A549 (cell line): Measurements from ENCODE around the gene SORCS1.

Experiments used
- HOXB5 ChIP-seq: fragments of 250-450 bp; sonication (Bioruptor Pico); IDR thresholded peaks from 2 replicates; pipeline ENCODE4 v1.5.0; 2020; ENCODE audit warnings: mild to moderate bottlenecking, moderate library complexity
- MYC ChIP-seq: IDR thresholded peaks from 2 replicates; pipeline ENCODE4 v1.6.1; 2012; ENCODE audit warnings: mild to moderate bottlenecking, inconsistent platforms, low read length, improper control_type of control experiment, borderline replicate concordance
- TF ChIP-seq, protein P1 (sequence below): fragments of >200 bp; sonication (Bioruptor Twin); formaldehyde crosslinking; IDR thresholded peaks from 3 replicates; pipeline ENCODE4 v1.5.1; 2016
- TF ChIP-seq, protein P2 (sequence below): fragments of 200-600 bp; sonication (generic); IDR thresholded peaks from 2 replicates; pipeline ENCODE4 v1.6.1; 2016; ENCODE audit warnings: antibody characterized with exemption, mild to moderate bottlenecking, moderate library complexity

DNA sequence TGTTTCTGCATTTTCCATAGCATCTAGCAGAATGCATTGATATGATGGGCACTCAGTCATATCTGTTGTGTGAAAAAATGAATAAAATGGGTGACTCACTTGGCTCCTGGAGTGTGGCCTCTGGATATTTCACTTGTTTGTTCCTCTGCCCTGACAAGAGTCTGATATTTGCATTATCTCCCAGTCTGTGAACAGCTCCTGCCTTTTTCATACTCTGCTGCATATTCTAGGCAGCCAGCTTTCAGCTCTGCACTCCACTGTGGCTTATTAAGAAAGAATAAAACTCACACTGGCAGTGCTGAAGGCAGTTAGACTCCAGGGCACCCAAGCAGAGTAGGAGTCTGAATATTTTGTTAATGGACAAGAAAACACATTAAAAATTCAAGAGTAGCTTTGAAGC, 623.9 kb downstream of the SORCS1 start:
- TF ChIP-seq, protein P1, sequence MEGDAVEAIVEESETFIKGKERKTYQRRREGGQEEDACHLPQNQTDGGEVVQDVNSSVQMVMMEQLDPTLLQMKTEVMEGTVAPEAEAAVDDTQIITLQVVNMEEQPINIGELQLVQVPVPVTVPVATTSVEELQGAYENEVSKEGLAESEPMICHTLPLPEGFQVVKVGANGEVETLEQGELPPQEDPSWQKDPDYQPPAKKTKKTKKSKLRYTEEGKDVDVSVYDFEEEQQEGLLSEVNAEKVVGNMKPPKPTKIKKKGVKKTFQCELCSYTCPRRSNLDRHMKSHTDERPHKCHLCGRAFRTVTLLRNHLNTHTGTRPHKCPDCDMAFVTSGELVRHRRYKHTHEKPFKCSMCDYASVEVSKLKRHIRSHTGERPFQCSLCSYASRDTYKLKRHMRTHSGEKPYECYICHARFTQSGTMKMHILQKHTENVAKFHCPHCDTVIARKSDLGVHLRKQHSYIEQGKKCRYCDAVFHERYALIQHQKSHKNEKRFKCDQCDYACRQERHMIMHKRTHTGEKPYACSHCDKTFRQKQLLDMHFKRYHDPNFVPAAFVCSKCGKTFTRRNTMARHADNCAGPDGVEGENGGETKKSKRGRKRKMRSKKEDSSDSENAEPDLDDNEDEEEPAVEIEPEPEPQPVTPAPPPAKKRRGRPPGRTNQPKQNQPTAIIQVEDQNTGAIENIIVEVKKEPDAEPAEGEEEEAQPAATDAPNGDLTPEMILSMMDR, result no peak
- TF ChIP-seq, protein P2, sequence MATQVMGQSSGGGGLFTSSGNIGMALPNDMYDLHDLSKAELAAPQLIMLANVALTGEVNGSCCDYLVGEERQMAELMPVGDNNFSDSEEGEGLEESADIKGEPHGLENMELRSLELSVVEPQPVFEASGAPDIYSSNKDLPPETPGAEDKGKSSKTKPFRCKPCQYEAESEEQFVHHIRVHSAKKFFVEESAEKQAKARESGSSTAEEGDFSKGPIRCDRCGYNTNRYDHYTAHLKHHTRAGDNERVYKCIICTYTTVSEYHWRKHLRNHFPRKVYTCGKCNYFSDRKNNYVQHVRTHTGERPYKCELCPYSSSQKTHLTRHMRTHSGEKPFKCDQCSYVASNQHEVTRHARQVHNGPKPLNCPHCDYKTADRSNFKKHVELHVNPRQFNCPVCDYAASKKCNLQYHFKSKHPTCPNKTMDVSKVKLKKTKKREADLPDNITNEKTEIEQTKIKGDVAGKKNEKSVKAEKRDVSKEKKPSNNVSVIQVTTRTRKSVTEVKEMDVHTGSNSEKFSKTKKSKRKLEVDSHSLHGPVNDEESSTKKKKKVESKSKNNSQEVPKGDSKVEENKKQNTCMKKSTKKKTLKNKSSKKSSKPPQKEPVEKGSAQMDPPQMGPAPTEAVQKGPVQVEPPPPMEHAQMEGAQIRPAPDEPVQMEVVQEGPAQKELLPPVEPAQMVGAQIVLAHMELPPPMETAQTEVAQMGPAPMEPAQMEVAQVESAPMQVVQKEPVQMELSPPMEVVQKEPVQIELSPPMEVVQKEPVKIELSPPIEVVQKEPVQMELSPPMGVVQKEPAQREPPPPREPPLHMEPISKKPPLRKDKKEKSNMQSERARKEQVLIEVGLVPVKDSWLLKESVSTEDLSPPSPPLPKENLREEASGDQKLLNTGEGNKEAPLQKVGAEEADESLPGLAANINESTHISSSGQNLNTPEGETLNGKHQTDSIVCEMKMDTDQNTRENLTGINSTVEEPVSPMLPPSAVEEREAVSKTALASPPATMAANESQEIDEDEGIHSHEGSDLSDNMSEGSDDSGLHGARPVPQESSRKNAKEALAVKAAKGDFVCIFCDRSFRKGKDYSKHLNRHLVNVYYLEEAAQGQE, result no peak
- TF ChIP-seq MYC, result no peak
- TF ChIP-seq HOXB5 (CRISPR knock-in tag), result no peak
